ENCODE results near the gene GALNT3. TPM values are rescaled to one million over a fixed set of nuclear protein-coding genes. Genes with fewer than 3 reads are reported as not detected.

Gene GALNT3
- total RNA-seq, 1 donor from 2014 or later, result 11.8 TPM

DNA sequence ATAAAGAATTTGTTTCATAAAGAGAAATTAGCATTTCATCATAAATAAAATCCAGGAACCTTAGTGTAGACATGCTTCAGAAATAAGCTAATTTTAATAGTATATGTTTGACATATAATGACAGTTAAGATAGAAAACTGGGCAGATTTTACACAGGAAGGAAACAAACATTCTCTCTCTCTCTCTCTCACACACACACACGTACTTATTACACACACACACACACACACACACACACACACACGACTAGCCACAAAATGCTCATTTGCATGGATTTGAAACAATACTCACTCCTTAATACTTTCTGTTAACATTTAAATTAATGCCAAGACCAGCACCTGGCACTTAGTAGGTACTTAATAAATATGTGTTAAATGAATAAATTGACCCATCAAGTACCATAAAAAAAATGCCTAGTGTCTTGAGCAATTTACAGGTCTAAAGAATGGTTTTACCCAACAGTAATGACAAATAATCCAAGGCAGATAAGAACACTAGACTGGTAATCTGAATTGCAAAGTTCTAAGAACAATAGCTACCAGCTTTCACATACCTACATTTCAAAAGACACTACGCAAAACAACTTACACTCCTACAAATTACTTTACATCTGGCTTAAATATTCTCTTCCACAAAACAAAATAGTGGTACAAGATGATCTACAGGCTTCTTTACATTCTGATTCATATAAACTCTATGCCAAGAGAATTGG is 2.9 kb upstream of the GALNT3 start:
- no peak for DNase-seq (ENCODE audit: low spot score)

- no peak for DNase-seq (ENCODE audit: low spot score)
These were observed 2.1 kb upstream of the GALNT3 start for GRCh38 chr2:165796129-165796528.

GRCh38 chr2:165795011-165795410 is 964 bp upstream of the GALNT3 start:
- DNase-seq (ENCODE audit: low spot score), result no peak

GRCh38 chr2:165794536-165794928 is 485 bp upstream of the GALNT3 start:
- peak; percentile 44 for DNase-seq (ENCODE audit: low spot score)

- DNase-seq (ENCODE audit: low spot score), result no peak
These were observed 777 bp downstream of the GALNT3 start for GRCh38 chr2:165793161-165793778.

DNA sequence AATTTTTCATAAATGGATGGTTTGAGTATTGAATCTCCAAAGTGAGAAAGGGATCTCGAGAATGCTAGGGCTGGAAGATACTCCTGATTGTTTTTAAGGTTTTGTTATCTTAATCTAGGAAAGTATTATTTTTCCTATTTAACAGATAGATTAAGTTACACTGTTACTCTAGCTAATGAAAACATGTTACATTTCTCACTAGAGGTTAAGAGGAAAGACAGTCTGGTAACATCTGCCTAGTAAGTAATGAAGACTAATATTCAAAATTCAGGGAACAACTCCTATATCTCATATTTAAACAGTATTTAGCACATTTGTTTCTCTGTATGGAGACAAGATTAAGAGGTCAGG is 2.0 kb downstream of the GALNT3 start:
- no peak for DNase-seq (ENCODE audit: low spot score)

GRCh38 chr2:165791421-165792103 is 2.5 kb downstream of the GALNT3 start:
- DNase-seq (ENCODE audit: low spot score), result no peak

DNA sequence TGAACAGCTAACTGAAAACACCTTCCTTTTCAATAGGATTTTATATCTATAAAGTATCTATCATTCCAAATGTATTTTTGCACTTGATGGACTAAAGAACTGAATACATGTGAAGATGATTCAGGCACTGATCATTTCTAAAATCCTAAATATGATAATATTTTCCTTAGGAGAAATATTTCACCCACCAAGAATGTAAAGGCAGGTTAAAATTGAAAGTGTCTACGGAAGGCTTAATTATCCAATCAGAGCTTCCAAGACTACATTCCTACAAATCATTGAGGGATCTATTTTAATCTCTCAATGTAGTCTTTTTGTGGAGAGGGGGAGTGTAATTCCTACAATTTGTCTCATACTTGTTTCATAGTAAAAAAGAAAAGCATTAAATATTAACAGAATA is 3.6 kb downstream of the GALNT3 start:
- DNase-seq (ENCODE audit: low spot score), result no peak

DNA sequence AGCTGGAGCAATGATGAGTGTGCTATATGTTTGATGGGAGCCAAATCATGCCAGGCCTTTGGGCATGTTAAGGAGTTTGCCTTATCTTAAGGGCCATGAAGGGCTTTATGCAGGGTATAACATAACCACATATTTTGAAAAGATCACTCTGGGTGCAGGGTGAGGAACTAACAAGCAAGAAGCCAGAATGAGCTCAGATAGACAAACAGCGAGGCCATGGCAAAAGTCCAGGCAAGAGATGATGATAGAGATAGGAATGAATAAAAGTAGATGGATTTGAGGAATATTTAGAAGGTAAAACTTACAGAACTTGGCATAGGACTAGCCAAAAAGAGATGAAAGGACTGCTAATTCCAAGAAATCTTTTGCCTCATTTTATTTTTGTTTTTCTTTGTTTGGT is 6.7 kb downstream of the GALNT3 start:
- DNase-seq (ENCODE audit: low spot score), result no peak

DNA sequence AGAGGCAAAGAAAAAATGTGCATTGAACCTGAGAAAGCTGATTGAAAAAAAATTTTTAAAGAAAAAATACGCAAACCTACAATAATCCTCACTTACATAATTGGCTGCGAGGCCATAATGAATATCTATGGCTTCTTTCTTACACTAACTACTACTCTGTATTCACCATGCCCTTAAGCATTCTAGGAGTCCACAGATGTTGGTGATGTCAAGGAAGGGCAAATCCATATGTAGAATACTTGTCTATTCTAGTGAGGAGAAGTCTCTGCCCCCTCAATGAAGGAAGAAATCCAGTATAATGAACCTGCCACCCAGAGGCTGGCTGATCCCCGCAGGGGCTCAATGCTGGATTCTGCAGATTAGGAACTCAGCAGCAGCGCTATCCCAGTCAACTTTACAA is 14.3 kb downstream of the GALNT3 start:
- DNase-seq (ENCODE audit: low spot score), result no peak

GRCh38 chr2:165778653-165779451 is 15.2 kb downstream of the GALNT3 start:
- no peak for DNase-seq (ENCODE audit: low spot score)

DNA sequence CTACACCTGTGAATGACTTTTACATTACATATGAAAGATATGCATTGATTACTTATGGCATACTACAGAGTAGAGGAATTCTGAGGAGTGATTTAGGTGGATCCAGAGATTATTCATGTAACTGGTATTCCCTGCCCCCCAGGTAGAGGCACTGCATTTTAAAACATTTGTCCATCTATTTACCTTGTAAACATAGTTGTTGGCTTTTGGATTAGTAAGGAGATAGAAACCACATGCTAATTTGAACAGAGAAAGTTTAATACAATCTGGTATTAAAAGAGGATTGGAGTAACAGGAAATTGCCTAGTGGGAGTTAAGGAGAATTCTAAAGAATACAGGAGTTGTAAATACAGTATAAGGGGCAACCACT is 15.9 kb downstream of the GALNT3 start:
- no peak for DNase-seq (ENCODE audit: low spot score)

GRCh38 chr2:165777522-165778186 is 16.4 kb downstream of the GALNT3 start:
- DNase-seq (ENCODE audit: low spot score), result no peak

DNA sequence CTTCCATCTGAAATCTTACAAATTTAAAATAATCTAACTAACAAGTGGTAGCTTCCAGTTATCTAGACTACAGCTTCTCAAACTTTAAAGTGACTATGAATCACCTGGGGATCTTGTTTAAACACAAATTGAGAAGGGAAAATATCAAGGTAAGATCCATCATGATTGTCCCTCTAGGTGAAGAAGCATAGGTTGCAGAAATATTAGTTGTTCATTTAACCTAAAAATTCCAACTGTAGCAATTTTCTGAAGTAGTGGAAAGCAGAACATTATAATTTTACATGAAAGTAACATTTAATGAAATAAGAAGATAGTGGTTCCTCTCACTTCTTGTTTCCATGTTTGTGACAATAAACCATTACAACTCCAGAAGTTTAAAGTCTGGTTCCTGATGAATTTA is 17.3 kb downstream of the GALNT3 start:
- DNase-seq (ENCODE audit: low spot score), result no peak

GRCh38 chr2:165776013-165776412 is 18.0 kb downstream of the GALNT3 start:
- no peak for DNase-seq (ENCODE audit: low spot score)

DNA sequence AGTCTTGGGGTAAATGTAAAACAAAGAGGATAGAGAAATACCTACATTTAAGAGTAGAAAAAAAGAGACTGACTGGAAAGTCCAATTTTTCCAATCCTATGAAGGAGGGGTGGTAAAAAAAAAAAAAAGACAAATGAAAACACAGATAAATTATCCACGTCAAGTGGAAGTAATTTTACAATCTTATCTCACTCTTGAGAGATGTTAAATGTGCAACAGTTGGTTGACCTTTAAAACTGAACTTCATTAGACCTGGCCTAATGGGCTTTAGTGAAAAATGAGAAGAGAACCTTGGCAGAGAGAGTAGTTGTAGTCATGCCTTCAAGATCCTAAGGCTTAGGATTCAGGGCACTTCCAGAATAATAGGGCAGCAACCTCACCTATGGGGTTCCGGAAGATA is 20.4 kb downstream of the GALNT3 start:
- no peak for DNase-seq (ENCODE audit: low spot score)

DNA sequence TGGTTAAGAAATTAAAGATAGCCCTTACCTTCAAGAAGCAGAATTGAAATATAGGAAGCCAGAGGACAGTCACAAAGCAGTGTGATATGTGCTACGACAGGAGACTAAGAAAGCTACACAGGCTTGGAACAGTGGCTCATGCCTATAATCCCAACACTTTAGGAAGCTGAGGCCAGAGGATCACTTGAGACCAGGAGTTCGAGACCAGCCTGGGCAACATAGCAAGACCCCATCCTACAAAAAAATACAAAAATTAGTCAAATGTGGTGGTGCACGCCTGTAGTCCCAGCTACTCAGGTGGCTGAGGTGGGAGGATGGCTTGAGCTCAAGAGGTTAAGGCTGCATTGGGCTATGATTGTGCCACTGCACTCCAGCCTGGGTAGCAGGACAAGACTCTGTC is 21.9 kb downstream of the GALNT3 start:
- DNase-seq (ENCODE audit: low spot score), result no peak

GRCh38 chr2:165766326-165766927 is 27.6 kb downstream of the GALNT3 start:
- no peak for DNase-seq (ENCODE audit: low spot score)

DNA sequence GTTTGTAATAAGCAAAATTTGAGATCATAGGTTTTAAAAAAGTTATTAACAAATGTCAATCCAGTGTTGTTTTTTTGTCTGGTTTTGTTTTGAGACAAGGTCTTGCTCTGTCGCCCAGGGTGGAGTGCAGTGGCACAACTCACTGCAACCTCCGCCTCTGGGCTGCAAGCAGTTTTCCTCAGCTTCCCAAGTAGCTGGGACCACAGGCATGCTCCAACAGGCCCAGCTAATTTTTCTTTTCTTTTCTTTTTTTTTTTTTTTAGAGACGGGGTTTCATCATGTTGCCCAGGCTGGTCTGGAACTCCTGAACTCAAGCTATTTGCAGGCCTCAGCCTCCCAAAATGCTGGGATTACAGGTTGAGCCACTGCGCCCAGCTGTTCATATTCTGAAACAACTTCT is 31.3 kb downstream of the GALNT3 start:
- DNase-seq (ENCODE audit: low spot score), result no peak

DNA sequence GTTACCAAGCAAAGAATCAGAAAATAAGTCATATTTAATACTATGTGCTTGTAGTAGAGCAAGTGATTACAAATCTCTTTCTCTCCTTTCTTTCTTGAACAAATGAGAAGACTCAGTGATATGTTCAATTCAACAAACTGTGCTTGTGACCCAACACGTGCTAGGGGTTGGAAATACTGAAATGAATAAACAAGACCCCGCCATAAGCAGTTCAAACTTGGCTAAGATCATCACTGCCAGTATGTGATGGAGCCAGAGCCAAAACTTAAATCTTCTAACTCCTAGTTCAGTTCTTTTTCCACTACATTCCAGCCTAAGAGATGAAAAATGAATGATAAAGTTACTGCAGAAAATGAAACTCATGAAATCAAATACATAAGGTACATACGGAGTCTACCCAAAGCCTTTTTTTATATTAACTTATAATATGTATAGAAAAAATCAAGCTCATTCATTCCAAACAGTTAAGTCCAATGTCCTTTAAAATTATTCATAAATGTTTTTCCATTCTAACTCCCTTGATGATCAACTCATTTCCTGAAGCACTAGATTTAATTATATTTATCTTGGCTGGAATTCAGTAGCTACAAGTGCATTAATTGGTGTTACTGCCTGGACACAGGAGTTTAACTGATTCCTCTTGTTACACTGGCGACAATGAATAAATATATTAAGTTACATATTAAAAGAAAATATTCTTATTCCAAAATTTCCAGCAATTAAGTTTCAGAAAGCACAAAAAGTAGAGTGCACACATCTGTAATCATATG is 36.0 kb downstream of the GALNT3 start:
- DNase-seq (ENCODE audit: low spot score), result peak; percentile 22

GRCh38 chr2:165746501-165746900 is 47.5 kb downstream of the GALNT3 start:
- DNase-seq (ENCODE audit: low spot score), result no peak

Data from umbilical cord (tissue), 2 donors.